GM12878 (cell line): ENCODE data around the gene NEMF. TPM values are rescaled to one million over a fixed set of nuclear protein-coding genes. Genes with fewer than 3 reads are reported as not detected.

ENCODE experiments used
- BCL11A ChIP-seq: IDR thresholded peaks from 2 replicates; pipeline ENCODE4 v1.6.1; 2011; ENCODE audit warnings: low read depth, low read length
- CHD2 ChIP-seq: IDR thresholded peaks from 2 replicates; pipeline ENCODE4 v1.6.1; 2011; ENCODE audit warnings: low read depth, low read length, improper control_type of control experiment, borderline replicate concordance
- CUX1 ChIP-seq: IDR thresholded peaks from 2 replicates; pipeline ENCODE4 v1.6.1; 2012; ENCODE audit warnings: improper control_type of control experiment, low read depth, low read length; ENCODE audit not compliant: insufficient replicate concordance
- EZH2 ChIP-seq: IDR thresholded peaks from 2 replicates; pipeline ENCODE4 v1.6.1; 2012; ENCODE audit warnings: low read depth, mild to moderate bottlenecking, control low read depth, inconsistent platforms, low read length, borderline replicate concordance; ENCODE audit not compliant: control insufficient read depth
- GATAD2B ChIP-seq: fragments of 450-650 bp; conservative IDR thresholded peaks from 2 replicates; pipeline ENCODE4 v1.6.1; 2017; ENCODE audit warnings: low read depth, mild to moderate bottlenecking, moderate library complexity
- KLF5 ChIP-seq: fragments of 450-650 bp; IDR thresholded peaks from 2 replicates; pipeline ENCODE4 v1.6.1; 2014; ENCODE audit warnings: mild to moderate bottlenecking; ENCODE audit not compliant: partially characterized antibody
- MAX ChIP-seq: IDR thresholded peaks from 2 replicates; pipeline ENCODE4 v1.6.1; 2012; ENCODE audit warnings: low read depth, low read length, improper control_type of control experiment
- NFIC ChIP-seq: IDR thresholded peaks from 2 replicates; pipeline ENCODE4 v1.6.1; 2012; ENCODE audit warnings: low read depth, mild to moderate bottlenecking, inconsistent platforms, low read length, moderate library complexity
- NKRF ChIP-seq: fragments of 450-650 bp; conservative IDR thresholded peaks from 2 replicates; pipeline ENCODE4 v1.6.1; 2017; ENCODE audit warnings: mild to moderate bottlenecking, moderate library complexity
- SIN3A ChIP-seq: IDR thresholded peaks from 2 replicates; pipeline ENCODE4 v1.6.1; 2012; ENCODE audit warnings: low read depth, low read length, improper control_type of control experiment
- TBL1XR1 ChIP-seq: IDR thresholded peaks from 2 replicates; pipeline ENCODE4 v1.6.1; 2012; ENCODE audit warnings: low read depth, low read length, improper control_type of control experiment
- ZNF24 ChIP-seq: fragments of 450-650 bp; IDR thresholded peaks from 2 replicates; pipeline ENCODE4 v1.6.1; 2017; ENCODE audit warnings: antibody characterized with exemption, mild to moderate bottlenecking
- ZNF274 ChIP-seq: IDR thresholded peaks from one replicate; pipeline ENCODE4 v1.8.0; 2011; ENCODE audit not compliant: insufficient read length, insufficient read depth
- ZNF687 ChIP-seq: fragments of 450-650 bp; IDR thresholded peaks from 2 replicates; pipeline ENCODE4 v1.6.1; 2017; ENCODE audit warnings: mild to moderate bottlenecking, moderate library complexity
- polyA plus RNA-seq, 11 experiments: library from polyadenylated mRNA; depleted of rRNA in 4 of 11; unstranded in 6 of 11; stranded (reverse) in 5 of 11; fragments of >200 nt; fragmentation: Nextera tagmentation in 4 of 11; fragmentation: Illumina TruSeq in 1 of 11; extraction: Ambion mirVana in 4 of 11; extraction: Trizol in 1 of 11; gene quantifications; 1 replicate in 1 of 11; 2 replicates in 10 of 11; pipeline versions ENCODE4 v1.2.1 to v1.2.3, GENCODE V29; 2011 to 2016; ENCODE audit warnings: inconsistent platforms in 2 of 11, missing spikeins in 2 of 11, low read depth in 1 of 11
- total RNA-seq, 4 experiments: library from RNA; depleted of rRNA in 3 of 4; stranded (reverse); fragments of >200 nt in 3 of 4; fragmentation: Illumina TruSeq in 1 of 4; extraction: Trizol in 1 of 4; gene quantifications; 2 replicates each; pipeline versions ENCODE4 v1.2.1 to v1.2.3, GENCODE V29; 2013 to 2021
- TF ChIP-seq, protein P1 (sequence below): fragments of 150-350 bp; IDR thresholded peaks from 2 replicates; pipeline ENCODE4 v1.6.1; 2014; ENCODE audit warnings: mild to moderate bottlenecking, low read depth, low read length

The NEMF gene
- total and polyA plus RNA-seq, 10 of the 15 experiments (the other 5 are each of a cell fraction or from before 2014, with no cell fraction given), result 31.5 to 80.1 (median 61.1) TPM

DNA sequence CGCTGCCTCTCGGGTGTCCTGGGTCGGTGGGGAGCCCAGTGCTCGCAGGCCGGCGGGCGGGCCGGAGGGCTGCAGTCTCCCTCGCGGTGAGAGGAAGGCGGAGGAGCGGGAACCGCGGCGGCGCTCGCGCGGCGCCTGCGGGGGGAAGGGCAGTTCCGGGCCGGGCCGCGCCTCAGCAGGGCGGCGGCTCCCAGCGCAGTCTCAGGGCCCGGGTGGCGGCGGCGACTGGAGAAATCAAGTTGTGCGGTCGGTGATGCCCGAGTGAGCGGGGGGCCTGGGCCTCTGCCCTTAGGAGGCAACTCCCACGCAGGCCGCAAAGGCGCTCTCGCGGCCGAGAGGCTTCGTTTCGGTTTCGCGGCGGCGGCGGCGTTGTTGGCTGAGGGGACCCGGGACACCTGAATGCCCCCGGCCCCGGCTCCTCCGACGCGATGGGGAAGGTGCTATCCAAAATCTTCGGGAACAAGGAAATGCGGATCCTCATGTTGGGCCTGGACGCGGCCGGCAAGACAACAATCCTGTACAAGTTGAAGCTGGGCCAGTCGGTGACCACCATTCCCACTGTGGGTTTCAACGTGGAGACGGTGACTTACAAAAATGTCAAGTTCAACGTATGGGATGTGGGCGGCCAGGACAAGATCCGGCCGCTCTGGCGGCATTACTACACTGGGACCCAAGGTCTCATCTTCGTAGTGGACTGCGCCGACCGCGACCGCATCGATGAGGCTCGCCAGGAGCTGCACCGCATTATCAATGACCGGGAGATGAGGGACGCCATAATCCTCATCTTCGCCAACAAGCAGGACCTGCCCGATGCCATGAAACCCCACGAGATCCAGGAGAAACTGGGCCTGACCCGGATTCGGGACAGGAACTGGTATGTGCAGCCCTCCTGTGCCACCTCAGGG, 41.0 kb upstream of the NEMF start (continued):
- no peak; the same call in 1 of the 2 replicates for TF ChIP-seq ZNF687
- no peak for TF ChIP-seq CUX1
- TF ChIP-seq EZH2, result no peak
- peak; percentile 86 for TF ChIP-seq GATAD2B
- no peak for TF ChIP-seq SIN3A
- no peak for TF ChIP-seq ZNF274
- 0 out of 2 replicates have a peak, but pooled peaks have one; percentile 5 for TF ChIP-seq BCL11A
- TF ChIP-seq TBL1XR1, result peak; percentile 65; the same call in 1 of the 2 replicates
- no peak; the same call in 1 of the 2 replicates for TF ChIP-seq NFIC
- no peak for TF ChIP-seq MAX
- peak; percentile 68 for TF ChIP-seq ZNF24
- TF ChIP-seq KLF5, result no peak
- TF ChIP-seq, protein P1, sequence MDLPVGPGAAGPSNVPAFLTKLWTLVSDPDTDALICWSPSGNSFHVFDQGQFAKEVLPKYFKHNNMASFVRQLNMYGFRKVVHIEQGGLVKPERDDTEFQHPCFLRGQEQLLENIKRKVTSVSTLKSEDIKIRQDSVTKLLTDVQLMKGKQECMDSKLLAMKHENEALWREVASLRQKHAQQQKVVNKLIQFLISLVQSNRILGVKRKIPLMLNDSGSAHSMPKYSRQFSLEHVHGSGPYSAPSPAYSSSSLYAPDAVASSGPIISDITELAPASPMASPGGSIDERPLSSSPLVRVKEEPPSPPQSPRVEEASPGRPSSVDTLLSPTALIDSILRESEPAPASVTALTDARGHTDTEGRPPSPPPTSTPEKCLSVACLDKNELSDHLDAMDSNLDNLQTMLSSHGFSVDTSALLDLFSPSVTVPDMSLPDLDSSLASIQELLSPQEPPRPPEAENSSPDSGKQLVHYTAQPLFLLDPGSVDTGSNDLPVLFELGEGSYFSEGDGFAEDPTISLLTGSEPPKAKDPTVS, result no peak
- TF ChIP-seq CHD2, result peak; percentile 61; the same call in 1 of the 2 replicates
- 0 out of 2 replicates have a peak, but pooled peaks have one; percentile 77 for TF ChIP-seq NKRF
